Activated T-helper 1 cell treated with anti-CD3 and anti-CD28 coated beads, Interleukin-12 subunit alpha, Interleukin-12 subunit beta, Interleukin-2, Interleukin-4 antibody, amounts not matched to agents 30 ng/mL and 10 ng/mL and 1 ng/mL, durations not matched to agents 14 hours and 24 hours and 36 hours (primary cell): Measurements from ENCODE around the gene TSPAN9. TPM values are rescaled to one million over a fixed set of nuclear protein-coding genes. Genes with fewer than 3 reads are reported as not detected.

Source experiments
- DNase-seq: peaks from one replicate; pipeline ENCODE4 v3.0.0; 2021; ENCODE audit warnings: low spot score
- H3K27ac Mint-ChIP-seq: one replicate; pipeline ENCODE4 v1.8.0; 2021; ENCODE audit warnings: mild to moderate bottlenecking, mixed read lengths
- H3K27me3 Mint-ChIP-seq: one replicate; pipeline ENCODE4 v1.8.0; 2022; ENCODE audit warnings: mild to moderate bottlenecking, moderate library complexity, mixed read lengths; ENCODE audit not compliant: insufficient read depth
- H3K36me3 Mint-ChIP-seq: one replicate; pipeline ENCODE4 v1.8.0; 2021; ENCODE audit warnings: low read depth, mixed read lengths
- H3K4me1 Mint-ChIP-seq: one replicate; pipeline ENCODE4 v1.8.0; 2021; ENCODE audit warnings: low read depth, mixed read lengths
- H3K4me3 Mint-ChIP-seq: one replicate; pipeline ENCODE4 v1.8.0; 2021; ENCODE audit warnings: mild to moderate bottlenecking, moderate library complexity, mixed read lengths
- H3K9me3 Mint-ChIP-seq: one replicate; pipeline ENCODE4 v1.8.0; 2021; ENCODE audit warnings: mixed read lengths
- intact Hi-C: fragments of 100-400 bp; cut with micrococcal nuclease; formaldehyde crosslinking; loops from one replicate; pipeline ENCODE4 v1.15.1; 2024
- total RNA-seq: library from RNA; stranded (reverse); gene quantifications from 2 replicates; pipeline ENCODE4 v1.2.3, GENCODE V29; 2022

Gene TSPAN9
- total RNA-seq, 1 donor from 2014 or later, result 0.44 TPM

- intact Hi-C loops, result no loop called here
- Mint-ChIP-seq H3K36me3 (no peaks in the 10 kb centered on the region), H3K4me3 (no peak overlapping the region), H3K4me1 (no peaks in the 10 kb centered on the region), H3K27ac (no peak overlapping the region), H3K27me3 (peaks cover 33% of the 10 kb centered on the region), H3K9me3 (no peaks in the 10 kb centered on the region)
- no peak for DNase-seq
These were observed 40.0 kb downstream of the TSPAN9 start for GRCh38 chr12:3117144-3117581.

- Mint-ChIP-seq H3K36me3 (no peaks in the 10 kb centered on the region), H3K9me3 (no peaks in the 10 kb centered on the region), H3K27ac (no peak overlapping the region), H3K27me3 (peaks cover 36% of the 10 kb centered on the region), H3K4me3 (no peak overlapping the region), H3K4me1 (no peaks in the 10 kb centered on the region)
- no peak for DNase-seq
- intact Hi-C loops, result no loop called here
These were observed 40.4 kb downstream of the TSPAN9 start for GRCh38 chr12:3117591-3118015.

GRCh38 chr12:3119192-3119755 is 42.1 kb downstream of the TSPAN9 start:
- no peak overlapping the region for H3K27ac Mint-ChIP-seq
- H3K36me3 Mint-ChIP-seq, result no peaks in the 10 kb centered on the region
- no peak overlapping the region for H3K4me3 Mint-ChIP-seq
- intact Hi-C loops, result no loop called here
- H3K27me3 Mint-ChIP-seq, result peaks cover 34% of the 10 kb centered on the region
- H3K9me3 Mint-ChIP-seq, result no peaks in the 10 kb centered on the region
- DNase-seq, result no peak
- no peaks in the 10 kb centered on the region for H3K4me1 Mint-ChIP-seq

GRCh38 chr12:3119756-3120601 is 42.8 kb downstream of the TSPAN9 start:
- Mint-ChIP-seq H3K4me1 (no peaks in the 10 kb centered on the region), H3K36me3 (no peaks in the 10 kb centered on the region), H3K4me3 (no peak overlapping the region), H3K27me3 (peaks cover 34% of the 10 kb centered on the region), H3K27ac (no peak overlapping the region), H3K9me3 (no peaks in the 10 kb centered on the region)
- intact Hi-C loops, result no loop called here
- no peak for DNase-seq

GRCh38 chr12:3120701-3121100 is 43.5 kb downstream of the TSPAN9 start:
- Mint-ChIP-seq H3K36me3 (no peaks in the 10 kb centered on the region), H3K4me3 (no peak overlapping the region), H3K27ac (no peak overlapping the region), H3K27me3 (peaks cover 34% of the 10 kb centered on the region), H3K9me3 (no peaks in the 10 kb centered on the region), H3K4me1 (no peaks in the 10 kb centered on the region)
- no peak for DNase-seq
- intact Hi-C loops, result no loop called here

GRCh38 chr12:3122841-3123678 is 45.9 kb downstream of the TSPAN9 start:
- Mint-ChIP-seq H3K9me3 (no peaks in the 10 kb centered on the region), H3K4me1 (no peaks in the 10 kb centered on the region), H3K4me3 (no peak overlapping the region), H3K27ac (no peak overlapping the region), H3K27me3 (peaks cover 29% of the 10 kb centered on the region), H3K36me3 (no peaks in the 10 kb centered on the region)
- intact Hi-C loops, result no loop called here
- no peak for DNase-seq

GRCh38 chr12:3123729-3124128 is 46.5 kb downstream of the TSPAN9 start:
- no peak for DNase-seq
- H3K9me3 Mint-ChIP-seq, result peaks cover under 1% of the 10 kb centered on the region
- no peak overlapping the region for H3K4me3 Mint-ChIP-seq
- intact Hi-C loops, result no loop called here
- H3K27ac Mint-ChIP-seq, result no peak overlapping the region
- no peaks in the 10 kb centered on the region for H3K36me3 Mint-ChIP-seq
- peaks cover 1% of the 10 kb centered on the region for H3K4me1 Mint-ChIP-seq
- H3K27me3 Mint-ChIP-seq, result peaks cover 33% of the 10 kb centered on the region

- Mint-ChIP-seq H3K9me3 (peaks cover 7% of the 10 kb centered on the region), H3K36me3 (no peaks in the 10 kb centered on the region), H3K27me3 (peaks cover 39% of the 10 kb centered on the region), H3K4me3 (no peak overlapping the region), H3K27ac (no peak overlapping the region), H3K4me1 (peaks cover 13% of the 10 kb centered on the region)
- no peak for DNase-seq
- intact Hi-C loops, result no loop called here
These were observed 47.7 kb downstream of the TSPAN9 start for GRCh38 chr12:3124917-3125316.

- Mint-ChIP-seq H3K4me3 (no peak overlapping the region), H3K9me3 (peaks cover 7% of the 10 kb centered on the region), H3K27me3 (peaks cover 39% of the 10 kb centered on the region), H3K36me3 (no peaks in the 10 kb centered on the region), H3K4me1 (peaks cover 19% of the 10 kb centered on the region), H3K27ac (no peak overlapping the region)
- intact Hi-C loops, result no loop called here
- DNase-seq, result no peak
These were observed 48.5 kb downstream of the TSPAN9 start for GRCh38 chr12:3125674-3126073.

- H3K36me3 Mint-ChIP-seq, result no peaks in the 10 kb centered on the region
- peaks cover 19% of the 10 kb centered on the region for H3K4me1 Mint-ChIP-seq
- no peak for DNase-seq
- no peak overlapping the region for H3K27ac Mint-ChIP-seq
- H3K4me3 Mint-ChIP-seq, result no peak overlapping the region
- H3K27me3 Mint-ChIP-seq, result peaks cover 42% of the 10 kb centered on the region
- intact Hi-C loops, result no loop called here
- H3K9me3 Mint-ChIP-seq, result peaks cover 7% of the 10 kb centered on the region
These were observed 50.7 kb downstream of the TSPAN9 start for GRCh38 chr12:3127832-3128231.

GRCh38 chr12:3128498-3129293 is 51.5 kb downstream of the TSPAN9 start:
- Mint-ChIP-seq H3K27me3 (peaks cover 39% of the 10 kb centered on the region), H3K9me3 (peaks cover 7% of the 10 kb centered on the region), H3K36me3 (no peaks in the 10 kb centered on the region), H3K4me3 (no peak overlapping the region), H3K27ac (no peak overlapping the region), H3K4me1 (peaks cover 19% of the 10 kb centered on the region)
- intact Hi-C loops, result no loop called here
- DNase-seq, result no peak

GRCh38 chr12:3129301-3130056 is 52.3 kb downstream of the TSPAN9 start:
- peaks cover 7% of the 10 kb centered on the region for H3K9me3 Mint-ChIP-seq
- H3K36me3 Mint-ChIP-seq, result no peaks in the 10 kb centered on the region
- peak; percentile 12 for DNase-seq
- H3K4me1 Mint-ChIP-seq, result peaks cover 19% of the 10 kb centered on the region
- H3K27ac Mint-ChIP-seq, result no peak overlapping the region
- peaks cover 39% of the 10 kb centered on the region for H3K27me3 Mint-ChIP-seq
- no peak overlapping the region for H3K4me3 Mint-ChIP-seq
- intact Hi-C loops, result no loop called here
